Measurements from ENCODE around the gene CSMD2.

The CSMD2 gene

GRCh38 chr1:33997127-33998036, 167.6 kb downstream of the CSMD2 start:
- DNase-seq (ENCODE audit: low spot score), result peak; percentile 38

GRCh38 chr1:33996281-33996680, 168.7 kb downstream of the CSMD2 start:
- DNase-seq (ENCODE audit: low spot score), result no peak

GRCh38 chr1:33993301-33993700, 171.7 kb downstream of the CSMD2 start:
- no peak for DNase-seq (ENCODE audit: low spot score)

GRCh38 chr1:33990281-33990680, 174.7 kb downstream of the CSMD2 start:
- no peak for DNase-seq (ENCODE audit: low spot score)

GRCh38 chr1:33988161-33988560, 176.9 kb downstream of the CSMD2 start:
- no peak for DNase-seq (ENCODE audit: low spot score)

GRCh38 chr1:33986390-33987095, 178.5 kb downstream of the CSMD2 start:
- DNase-seq (ENCODE audit: low spot score), result peak; percentile 88

- DNase-seq (ENCODE audit: low spot score), result peak; percentile 48
Observed at GRCh38 chr1:33985656-33986055, 179.4 kb downstream of the CSMD2 start.

- DNase-seq (ENCODE audit: low spot score), result peak; percentile 71
Observed at GRCh38 chr1:33984906-33985565, 180.0 kb downstream of the CSMD2 start.

GRCh38 chr1:33982419-33982818, 182.6 kb downstream of the CSMD2 start:
- DNase-seq (ENCODE audit: low spot score), result no peak

GRCh38 chr1:33979341-33979740, 185.7 kb downstream of the CSMD2 start:
- no peak for DNase-seq (ENCODE audit: low spot score)

GRCh38 chr1:33975961-33976360, 189.1 kb downstream of the CSMD2 start:
- DNase-seq (ENCODE audit: low spot score), result no peak

- no peak for DNase-seq (ENCODE audit: low spot score)
Observed at GRCh38 chr1:33973799-33974545, 191.1 kb downstream of the CSMD2 start.

GRCh38 chr1:33972676-33973395, 192.2 kb downstream of the CSMD2 start:
- DNase-seq (ENCODE audit: low spot score), result peak; percentile 58

- DNase-seq (ENCODE audit: low spot score), result no peak
Observed at GRCh38 chr1:33971913-33972312, 193.1 kb downstream of the CSMD2 start.

GRCh38 chr1:33971018-33971710, 193.9 kb downstream of the CSMD2 start:
- DNase-seq (ENCODE audit: low spot score), result peak; percentile 45

GRCh38 chr1:33970148-33970825, 194.7 kb downstream of the CSMD2 start:
- no peak for DNase-seq (ENCODE audit: low spot score)

GRCh38 chr1:33966346-33967141, 198.5 kb downstream of the CSMD2 start:
- no peak for DNase-seq (ENCODE audit: low spot score)

GRCh38 chr1:33965086-33965485, 199.9 kb downstream of the CSMD2 start:
- no peak for DNase-seq (ENCODE audit: low spot score)

- no peak for DNase-seq (ENCODE audit: low spot score)
Observed at GRCh38 chr1:33962061-33962460, 203.0 kb downstream of the CSMD2 start.
